K562 (cell line): Measurements from ENCODE around the gene PDGFA. TPM values are rescaled to one million over a fixed set of nuclear protein-coding genes. Genes with fewer than 3 reads are reported as not detected.

Experiments
- ADNP ChIP-seq: fragments of 200-800 bp; sonication (Bioruptor generic); IDR thresholded peaks from 2 replicates; pipeline ENCODE4 v1.6.1; 2016; ENCODE audit warnings: missing genetic modification characterization, missing compliant biosample characterization
- CXXC5 ChIP-seq: fragments of 250-450 bp; sonication (Bioruptor Pico); IDR thresholded peaks from 2 replicates; pipeline ENCODE4 v1.8.0; 2022; ENCODE audit warnings: inconsistent platforms, mild to moderate bottlenecking, moderate library complexity
- EGR1 ChIP-seq: fragments of 450-650 bp; conservative IDR thresholded peaks from 2 replicates; pipeline ENCODE4 v1.6.1; 2017; ENCODE audit warnings: mild to moderate bottlenecking
- HDAC3 ChIP-seq: fragments of 450-650 bp; IDR thresholded peaks from 2 replicates; pipeline ENCODE4 v1.6.1; 2018; ENCODE audit warnings: borderline replicate concordance, mild to moderate bottlenecking, moderate library complexity; ENCODE audit not compliant: partially characterized antibody
- MYC ChIP-seq, 2 experiments: fragments of 250-450 bp in 1 of 2; sonication (Bioruptor Pico) in 1 of 2; IDR thresholded peaks; 2 replicates each; pipeline versions ENCODE4 v1.5.1 to v1.6.1; 2012 to 2021; ENCODE audit warnings: low read depth in 2 of 2, borderline replicate concordance in 1 of 2, improper control_type of control experiment in 1 of 2, low read length in 1 of 2, mild to moderate bottlenecking in 1 of 2, moderate library complexity in 1 of 2
- PYGO2 ChIP-seq: fragments of 450-650 bp; IDR thresholded peaks from 2 replicates; pipeline ENCODE4 v1.6.1; 2016; ENCODE audit warnings: mild to moderate bottlenecking, missing genetic modification characterization, moderate library complexity, missing compliant biosample characterization
- RBFOX2 ChIP-seq: fragments of 200-400 bp; formaldehyde crosslinking; IDR thresholded peaks from 2 replicates; pipeline ENCODE4 v1.6.1; 2017; ENCODE audit warnings: low read depth, mild to moderate bottlenecking, low read length, moderate library complexity
- RUNX1 ChIP-seq: sonication (generic); IDR thresholded peaks from 2 replicates; pipeline ENCODE4 v1.6.1; 2016; ENCODE audit warnings: antibody characterized with exemption, low read depth
- SMARCA4 ChIP-seq: fragments of 450-650 bp; IDR thresholded peaks from 2 replicates; pipeline ENCODE4 v1.6.1; 2016
- TAL1 ChIP-seq: fragments of 450-650 bp; IDR thresholded peaks from 2 replicates; pipeline ENCODE4 v1.6.1; 2016; ENCODE audit warnings: mild to moderate bottlenecking
- TBL1XR1 ChIP-seq, 2 experiments: IDR thresholded peaks; 2 replicates each; pipeline ENCODE4 v1.6.1; 2012; ENCODE audit warnings: improper control_type of control experiment in 2 of 2, low read length in 2 of 2, mild to moderate bottlenecking in 1 of 2
- TCF3 ChIP-seq: sonication (generic); formaldehyde crosslinking; IDR thresholded peaks from 2 replicates; pipeline ENCODE4 v1.4.0; 2020; ENCODE audit warnings: mild to moderate bottlenecking, missing genetic modification reagents
- VEZF1 ChIP-seq: fragments of 200-800 bp; sonication (Bioruptor generic); IDR thresholded peaks from 2 replicates; pipeline ENCODE4 v1.6.1; 2017; ENCODE audit warnings: missing genetic modification characterization, missing compliant biosample characterization
- ZNF507 ChIP-seq: conservative IDR thresholded peaks from 2 replicates; pipeline ENCODE4 v1.6.1; 2017; ENCODE audit warnings: missing genetic modification characterization, missing compliant biosample characterization
- polyA plus RNA-seq, 8 experiments: library from polyadenylated mRNA; depleted of rRNA in 4 of 8; stranded (reverse) in 5 of 8; unstranded in 3 of 8; fragments of >200 nt; fragmentation: Nextera tagmentation in 2 of 8; fragmentation: Illumina TruSeq in 1 of 8; extraction: Ambion mirVana in 2 of 8; extraction: Trizol in 1 of 8; gene quantifications; 2 replicates each; pipeline versions ENCODE4 v1.2.1 to v1.2.3, GENCODE V29; 2011 to 2014; ENCODE audit warnings: inconsistent platforms in 1 of 8, missing spikeins in 1 of 8
- total RNA-seq, 7 experiments: library from RNA; depleted of rRNA in 6 of 7; stranded (reverse); fragments of >200 nt in 6 of 7; fragmentation: Illumina TruSeq in 2 of 7; extraction: Trizol in 2 of 7; gene quantifications; 2 replicates each; pipeline versions ENCODE4 v1.2.1 to v1.2.3, GENCODE V29; 2011 to 2021; ENCODE audit warnings: low replicate concordance in 1 of 7
- TF ChIP-seq, protein P1 (sequence below): fragments of 450-650 bp; IDR thresholded peaks from 2 replicates; pipeline ENCODE4 v1.6.1; 2016; ENCODE audit warnings: mild to moderate bottlenecking, moderate library complexity

The PDGFA gene
- total and polyA plus RNA-seq, 9 of the 15 experiments (the other 6 are each of a cell fraction or from before 2014, with no cell fraction given): 2.5 to 10.2 (median 4.6) TPM

- TF ChIP-seq TAL1 (peak; percentile 26; the same call in 1 of the 2 replicates), SMARCA4 (0 out of 2 replicates have a peak, but pooled peaks have one; percentile 31), RBFOX2 (peak; percentile 56), RUNX1 (no peak), ZNF507 (tag) (no peak), VEZF1 (peak; percentile 79), TBL1XR1 (IDR thresholded peaks at IDR 0.05; ENCODE audit: low read length in 2 of 2) (peak in 1 of 2 experiments; percentile 70; a peak in 2 of 4 replicates), HDAC3 (no peak), CXXC5 (CRISPR knock-in tag) (peak; percentile 73), ADNP (tag) (no peak), TCF3 (CRISPR knock-in tag) (peak; percentile 68; the same call in 1 of the 2 replicates), MYC (IDR thresholded peaks at IDR 0.05; ENCODE audit: low read depth, low read length) (peak; percentile 54), MYC (CRISPR knock-in tag; IDR thresholded peaks at IDR 0.05; ENCODE audit: borderline replicate concordance, low read depth) (no peak), PYGO2 (tag) (no peak), EGR1 (peak; percentile 99)
- TF ChIP-seq, protein P1, sequence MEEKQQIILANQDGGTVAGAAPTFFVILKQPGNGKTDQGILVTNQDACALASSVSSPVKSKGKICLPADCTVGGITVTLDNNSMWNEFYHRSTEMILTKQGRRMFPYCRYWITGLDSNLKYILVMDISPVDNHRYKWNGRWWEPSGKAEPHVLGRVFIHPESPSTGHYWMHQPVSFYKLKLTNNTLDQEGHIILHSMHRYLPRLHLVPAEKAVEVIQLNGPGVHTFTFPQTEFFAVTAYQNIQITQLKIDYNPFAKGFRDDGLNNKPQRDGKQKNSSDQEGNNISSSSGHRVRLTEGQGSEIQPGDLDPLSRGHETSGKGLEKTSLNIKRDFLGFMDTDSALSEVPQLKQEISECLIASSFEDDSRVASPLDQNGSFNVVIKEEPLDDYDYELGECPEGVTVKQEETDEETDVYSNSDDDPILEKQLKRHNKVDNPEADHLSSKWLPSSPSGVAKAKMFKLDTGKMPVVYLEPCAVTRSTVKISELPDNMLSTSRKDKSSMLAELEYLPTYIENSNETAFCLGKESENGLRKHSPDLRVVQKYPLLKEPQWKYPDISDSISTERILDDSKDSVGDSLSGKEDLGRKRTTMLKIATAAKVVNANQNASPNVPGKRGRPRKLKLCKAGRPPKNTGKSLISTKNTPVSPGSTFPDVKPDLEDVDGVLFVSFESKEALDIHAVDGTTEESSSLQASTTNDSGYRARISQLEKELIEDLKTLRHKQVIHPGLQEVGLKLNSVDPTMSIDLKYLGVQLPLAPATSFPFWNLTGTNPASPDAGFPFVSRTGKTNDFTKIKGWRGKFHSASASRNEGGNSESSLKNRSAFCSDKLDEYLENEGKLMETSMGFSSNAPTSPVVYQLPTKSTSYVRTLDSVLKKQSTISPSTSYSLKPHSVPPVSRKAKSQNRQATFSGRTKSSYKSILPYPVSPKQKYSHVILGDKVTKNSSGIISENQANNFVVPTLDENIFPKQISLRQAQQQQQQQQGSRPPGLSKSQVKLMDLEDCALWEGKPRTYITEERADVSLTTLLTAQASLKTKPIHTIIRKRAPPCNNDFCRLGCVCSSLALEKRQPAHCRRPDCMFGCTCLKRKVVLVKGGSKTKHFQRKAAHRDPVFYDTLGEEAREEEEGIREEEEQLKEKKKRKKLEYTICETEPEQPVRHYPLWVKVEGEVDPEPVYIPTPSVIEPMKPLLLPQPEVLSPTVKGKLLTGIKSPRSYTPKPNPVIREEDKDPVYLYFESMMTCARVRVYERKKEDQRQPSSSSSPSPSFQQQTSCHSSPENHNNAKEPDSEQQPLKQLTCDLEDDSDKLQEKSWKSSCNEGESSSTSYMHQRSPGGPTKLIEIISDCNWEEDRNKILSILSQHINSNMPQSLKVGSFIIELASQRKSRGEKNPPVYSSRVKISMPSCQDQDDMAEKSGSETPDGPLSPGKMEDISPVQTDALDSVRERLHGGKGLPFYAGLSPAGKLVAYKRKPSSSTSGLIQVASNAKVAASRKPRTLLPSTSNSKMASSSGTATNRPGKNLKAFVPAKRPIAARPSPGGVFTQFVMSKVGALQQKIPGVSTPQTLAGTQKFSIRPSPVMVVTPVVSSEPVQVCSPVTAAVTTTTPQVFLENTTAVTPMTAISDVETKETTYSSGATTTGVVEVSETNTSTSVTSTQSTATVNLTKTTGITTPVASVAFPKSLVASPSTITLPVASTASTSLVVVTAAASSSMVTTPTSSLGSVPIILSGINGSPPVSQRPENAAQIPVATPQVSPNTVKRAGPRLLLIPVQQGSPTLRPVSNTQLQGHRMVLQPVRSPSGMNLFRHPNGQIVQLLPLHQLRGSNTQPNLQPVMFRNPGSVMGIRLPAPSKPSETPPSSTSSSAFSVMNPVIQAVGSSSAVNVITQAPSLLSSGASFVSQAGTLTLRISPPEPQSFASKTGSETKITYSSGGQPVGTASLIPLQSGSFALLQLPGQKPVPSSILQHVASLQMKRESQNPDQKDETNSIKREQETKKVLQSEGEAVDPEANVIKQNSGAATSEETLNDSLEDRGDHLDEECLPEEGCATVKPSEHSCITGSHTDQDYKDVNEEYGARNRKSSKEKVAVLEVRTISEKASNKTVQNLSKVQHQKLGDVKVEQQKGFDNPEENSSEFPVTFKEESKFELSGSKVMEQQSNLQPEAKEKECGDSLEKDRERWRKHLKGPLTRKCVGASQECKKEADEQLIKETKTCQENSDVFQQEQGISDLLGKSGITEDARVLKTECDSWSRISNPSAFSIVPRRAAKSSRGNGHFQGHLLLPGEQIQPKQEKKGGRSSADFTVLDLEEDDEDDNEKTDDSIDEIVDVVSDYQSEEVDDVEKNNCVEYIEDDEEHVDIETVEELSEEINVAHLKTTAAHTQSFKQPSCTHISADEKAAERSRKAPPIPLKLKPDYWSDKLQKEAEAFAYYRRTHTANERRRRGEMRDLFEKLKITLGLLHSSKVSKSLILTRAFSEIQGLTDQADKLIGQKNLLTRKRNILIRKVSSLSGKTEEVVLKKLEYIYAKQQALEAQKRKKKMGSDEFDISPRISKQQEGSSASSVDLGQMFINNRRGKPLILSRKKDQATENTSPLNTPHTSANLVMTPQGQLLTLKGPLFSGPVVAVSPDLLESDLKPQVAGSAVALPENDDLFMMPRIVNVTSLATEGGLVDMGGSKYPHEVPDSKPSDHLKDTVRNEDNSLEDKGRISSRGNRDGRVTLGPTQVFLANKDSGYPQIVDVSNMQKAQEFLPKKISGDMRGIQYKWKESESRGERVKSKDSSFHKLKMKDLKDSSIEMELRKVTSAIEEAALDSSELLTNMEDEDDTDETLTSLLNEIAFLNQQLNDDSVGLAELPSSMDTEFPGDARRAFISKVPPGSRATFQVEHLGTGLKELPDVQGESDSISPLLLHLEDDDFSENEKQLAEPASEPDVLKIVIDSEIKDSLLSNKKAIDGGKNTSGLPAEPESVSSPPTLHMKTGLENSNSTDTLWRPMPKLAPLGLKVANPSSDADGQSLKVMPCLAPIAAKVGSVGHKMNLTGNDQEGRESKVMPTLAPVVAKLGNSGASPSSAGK: peak; percentile 50
Measured at GRCh38 chr7:522071-522950, 2.7 kb upstream of the PDGFA start (continued).
